ENCODE data around the gene KRTAP5-11. TPM values are rescaled to one million over a fixed set of nuclear protein-coding genes. Genes with fewer than 3 reads are reported as not detected.

The KRTAP5-11 gene
- total and polyA plus RNA-seq, 2 of the 8 experiments (the other 6 are each of a cell fraction or from before 2014, with no cell fraction given) = not detected

DNA sequence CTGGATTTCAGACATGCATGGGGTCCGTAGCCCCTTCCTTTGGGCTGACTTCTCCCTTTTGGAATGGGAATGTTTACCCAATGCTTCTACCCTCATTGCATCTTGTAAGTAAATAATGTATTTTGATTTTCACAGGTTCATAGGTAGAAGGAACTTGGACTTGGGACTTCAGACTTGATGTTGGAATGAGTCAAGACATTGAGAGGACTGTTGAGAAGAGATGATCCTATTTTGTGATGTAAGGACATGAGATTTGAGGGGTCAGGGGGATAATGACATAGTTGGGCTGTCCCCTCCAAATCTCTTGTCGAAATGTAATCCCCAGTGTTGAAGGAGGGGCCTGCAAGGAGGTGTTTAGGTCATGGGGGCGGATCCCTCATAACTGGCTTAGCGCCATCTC lies 18.2 kb downstream of the KRTAP5-11 start:
- Histone ChIP-seq H3K23ac (ENCODE audit: insufficient read length) (no peak overlapping the region), H3K79me1 (ENCODE audit: low read depth, low read length) (no peaks in the 10 kb centered on the region), H3K4me2 (ENCODE audit: insufficient read depth in 1 of 2, low read depth in 2 of 2, low read length in 2 of 2) (no peak overlapping the region), H3K27ac (ENCODE audit: low read depth, low read length) (no peak overlapping the region), H2BK20ac (ENCODE audit: low read length) (no peak overlapping the region), H3K14ac (ENCODE audit: insufficient read length) (no peak overlapping the region), H2BK15ac (ENCODE audit: low read length) (no peak overlapping the region), H2AK5ac (ENCODE audit: low read depth, low read length) (no peak overlapping the region), H4K20me1 (replicated peaks in 1 of 2; ENCODE audit: control insufficient read depth in 1 of 2, insufficient read depth in 2 of 2, low read length in 2 of 2) (no peaks in the 10 kb centered on the region), H3K79me2 (ENCODE audit: control insufficient read depth in 1 of 2, insufficient read depth in 2 of 2, low read length in 2 of 2) (no peaks in the 10 kb centered on the region), H3K36me3 (ENCODE audit: control insufficient read depth in 2 of 4, insufficient read depth in 4 of 4, low read length in 3 of 4) (no peaks in the 10 kb centered on the region), H3K4me3 (ENCODE audit: extremely low read depth in 1 of 4, insufficient read depth in 2 of 4, low read depth in 3 of 4, low read length in 4 of 4) (no peak overlapping the region), H2BK120ac (replicated peaks; ENCODE audit: low read depth, low read length) (no peak overlapping the region), H3K23me2 (ENCODE audit: low read depth, low read length) (no peaks in the 10 kb centered on the region), H3K56ac (replicated peaks; ENCODE audit: insufficient read length, low read depth, low read length) (no peak overlapping the region), H3K4ac (replicated peaks; ENCODE audit: insufficient read length, low read depth, low read length) (no peak overlapping the region), H4K91ac (replicated peaks; ENCODE audit: insufficient read length, low read length) (no peak overlapping the region), H3K18ac (ENCODE audit: extremely low read depth, low read length) (no peak overlapping the region), H3K9me3 (ENCODE audit: insufficient read depth in 2 of 2, low read depth in 1 of 2, low read length in 1 of 2) (no peaks in the 10 kb centered on the region), H3K9ac (replicated peaks in 1 of 4; ENCODE audit: extremely low read depth in 1 of 4, low read depth in 3 of 4, low read length in 3 of 4) (no peak overlapping the region), H2BK12ac (ENCODE audit: low read depth, low read length) (no peak overlapping the region), H3K27me3 (replicated peaks in 1 of 4; ENCODE audit: control insufficient read depth in 3 of 4, extremely low read depth in 1 of 4, insufficient read depth in 3 of 4, low read length in 3 of 4) (peaks cover 0 to 2% (median 0%) of the 10 kb centered on the region in 4 experiments; a peak in 2 of 7 replicates), H2AFZ (ENCODE audit: low read length) (no peak overlapping the region), H4K5ac (ENCODE audit: insufficient read length, low read depth, low read length) (no peak overlapping the region), H4K8ac (ENCODE audit: extremely low read depth, insufficient read depth, low read length) (no peak overlapping the region), H2BK5ac (ENCODE audit: low read depth, low read length) (no peak overlapping the region), H3K4me1 (replicated peaks in 1 of 4; ENCODE audit: control insufficient read depth in 3 of 4, insufficient read depth in 4 of 4, low read length in 3 of 4) (peaks cover 0 to 8% (median 3%) of the 10 kb centered on the region in 4 experiments; a peak in 5 of 7 replicates)
- FAIRE-seq = no peak
- CTCF ChIA-PET (ENCODE audit: partially characterized antibody) = interaction anchor here (0.8 to 3.4 kb wide), 11 partner anchors 10 to 139 kb away, joined by 3 to 37 read pairs (median 5); partner anchors contain the start of genes KRTAP5-11 and KRTAP5-9
- DNase-seq (ENCODE audit: low read depth in 1 of 2, low spot score in 2 of 2) = no peak
- POLR2A ChIA-PET (ENCODE audit: partially characterized antibody) = interaction anchor here (0.9 kb wide), 1 partner anchor 18 kb away, joined by 4 read pairs; no protein-coding TSS in a partner anchor
- 91% methylated on average over 4 of the region's 4 CpGs; no CpG with 5 or more reads in 1 of the 2 experiments for WGBS, 2 experiments (ENCODE audit: extremely low coverage in 1 of 2, insufficient coverage in 1 of 2, insufficient read length in 1 of 2, insufficient replicate concordance in 2 of 2, low coverage in 1 of 2, low lambda C conversion rate in 2 of 2, missing lambda C conversion rate in 1 of 2)
- TF ChIP-seq SAP30 (IDR thresholded peaks at IDR 0.05; ENCODE audit: insufficient read depth, insufficient replicate concordance, low read length) = no peak
- no peak for TF ChIP-seq SP2 (IDR thresholded peaks at IDR 0.05; ENCODE audit: low read length)
- no peak for TF ChIP-seq POU5F1 (IDR thresholded peaks at IDR 0.05; ENCODE audit: low read depth, low read length)
- TF ChIP-seq CHD2 (IDR thresholded peaks at IDR 0.05; ENCODE audit: low read length) = no peak
- no peak for TF ChIP-seq RBBP5 (IDR thresholded peaks at IDR 0.05; ENCODE audit: borderline replicate concordance, low read depth, low read length)
- TF ChIP-seq HDAC2 (IDR thresholded peaks at IDR 0.05; ENCODE audit: borderline replicate concordance in 1 of 2, low read depth in 2 of 2, low read length in 2 of 2) = no peak
- TF ChIP-seq, protein P1, sequence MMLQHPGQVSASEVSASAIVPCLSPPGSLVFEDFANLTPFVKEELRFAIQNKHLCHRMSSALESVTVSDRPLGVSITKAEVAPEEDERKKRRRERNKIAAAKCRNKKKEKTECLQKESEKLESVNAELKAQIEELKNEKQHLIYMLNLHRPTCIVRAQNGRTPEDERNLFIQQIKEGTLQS (IDR thresholded peaks at IDR 0.05; ENCODE audit: insufficient read depth, low read depth, low read length) = no peak

Data from H1 (cell line).